ENCODE data around the gene SWT1.

SWT1 gene, protein sequence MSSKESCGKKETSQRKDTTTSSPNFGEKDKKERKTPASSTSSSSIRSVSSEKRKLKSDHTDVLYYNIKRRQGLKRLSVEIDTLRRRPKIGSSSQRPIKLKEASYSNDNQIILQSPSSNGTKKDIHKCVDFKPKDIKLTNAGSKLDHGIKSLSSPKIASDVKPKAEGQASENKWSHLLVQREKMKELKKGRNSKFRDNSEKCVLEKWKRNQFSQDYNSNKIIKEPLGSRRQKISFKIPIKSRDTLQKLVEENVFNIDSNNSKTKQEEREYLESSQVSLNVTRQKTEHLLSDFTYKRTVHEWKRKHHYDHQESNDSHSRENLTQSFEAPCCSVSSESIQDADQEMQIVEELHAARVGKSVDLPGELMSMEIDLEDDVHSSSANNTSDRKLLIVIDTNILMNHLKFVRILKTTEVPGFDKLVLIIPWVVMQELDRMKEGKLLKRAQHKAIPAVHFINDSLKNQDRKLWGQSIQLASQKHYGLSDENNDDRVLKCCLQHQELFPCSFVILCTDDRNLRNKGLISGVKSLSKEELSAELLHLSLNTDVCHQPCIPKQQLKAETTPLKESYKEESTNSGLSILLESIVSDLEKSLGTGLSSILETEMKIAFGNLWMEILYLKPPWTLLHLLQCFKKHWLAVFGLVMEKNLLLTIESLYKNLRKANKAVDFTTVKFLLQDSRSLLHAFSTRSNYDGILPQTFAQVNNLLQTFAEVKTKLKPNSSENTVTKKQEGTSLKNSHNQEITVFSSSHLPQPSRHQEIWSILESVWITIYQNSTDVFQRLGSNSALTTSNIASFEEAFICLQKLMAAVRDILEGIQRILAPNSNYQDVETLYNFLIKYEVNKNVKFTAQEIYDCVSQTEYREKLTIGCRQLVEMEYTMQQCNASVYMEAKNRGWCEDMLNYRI

DNA sequence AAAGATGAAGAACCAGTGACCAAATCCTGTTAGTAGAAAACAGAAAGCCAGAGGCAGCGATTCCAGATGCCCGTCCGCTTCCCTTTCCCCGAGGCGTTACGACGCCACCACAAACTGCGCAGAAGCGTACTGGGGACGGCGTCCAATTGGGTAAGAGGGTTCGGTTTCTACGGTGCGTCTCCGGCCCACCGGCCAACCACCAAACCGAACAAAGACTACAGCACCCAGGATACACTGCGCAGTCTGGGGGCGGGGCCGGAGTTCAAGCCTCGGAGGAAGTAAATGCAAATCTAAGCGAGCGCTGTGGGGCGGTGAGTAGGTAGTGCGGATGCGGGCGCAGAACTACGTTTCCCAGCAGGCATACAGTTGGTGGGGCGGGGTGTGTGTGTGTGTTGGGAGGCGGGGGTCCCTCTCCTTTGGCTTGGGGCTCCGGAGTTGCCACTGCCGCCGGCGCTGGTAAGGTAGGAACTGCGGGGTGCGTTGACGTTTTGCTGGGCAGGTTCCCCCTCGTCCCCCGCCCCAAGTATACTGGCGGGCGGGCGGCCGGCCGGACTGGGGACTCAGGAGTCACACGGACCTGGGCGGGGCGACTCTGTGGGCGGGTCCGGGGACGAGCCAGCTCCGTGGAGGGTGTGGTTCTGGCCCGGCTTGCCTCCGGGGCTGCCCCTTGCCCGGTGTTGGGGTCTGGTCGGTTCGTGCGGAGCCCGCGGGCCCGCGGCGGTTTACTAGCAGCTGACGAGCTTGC, at the start of gene SWT1, which contains the start of gene TRMT1L:
TSS of gene SWT1 (plus strand) at position 314 of the 745 bp plus-strand sequence. CDS start 3,675 bp downstream, outside the sequence.
TSS of gene TRMT1L (minus strand) at position 100 of the 745 bp plus-strand sequence. CDS start 241 bp downstream, outside the sequence.
- Mint-ChIP-seq H3K36me3 (peaks cover 19% of the 10 kb centered on the region), H3K9me3 (no peaks in the 10 kb centered on the region), H3K4me3 (peak within 1 kb of the TSS; percentile 93), H3K27ac (peak within 1 kb of the TSS; percentile 96), H3K4me1 (peaks cover 39% of the 10 kb centered on the region)
- peak; percentile 96 for ATAC-seq
- peak; percentile 88 to 98 for DNase-seq (ENCODE audit: low spot score in 2 of 2)

DNA sequence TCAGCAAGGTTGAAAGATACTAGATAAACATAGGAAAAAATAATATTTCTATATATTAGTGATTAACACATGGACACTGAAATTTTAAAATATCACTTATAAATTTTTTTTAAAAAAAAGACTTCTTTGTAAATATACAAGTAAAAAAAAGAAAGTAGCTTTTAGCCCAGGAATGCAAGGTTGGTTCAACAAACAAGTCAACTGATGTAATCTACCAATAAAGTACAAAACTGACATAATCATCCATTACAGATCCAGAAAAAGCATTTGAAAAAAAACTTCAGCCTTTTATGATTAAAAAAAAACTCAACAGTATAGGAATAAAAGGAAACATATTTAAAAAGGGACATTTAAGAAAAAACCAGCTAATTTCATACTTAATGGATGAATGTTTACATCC, 48.6 kb upstream of the SWT1 start:
- Mint-ChIP-seq H3K4me3 (no peak overlapping the region), H3K27ac (no peak overlapping the region), H3K4me1 (no peaks in the 10 kb centered on the region), H3K36me3 (no peaks in the 10 kb centered on the region), H3K9me3 (peaks cover 20% of the 10 kb centered on the region)
- no peak for ATAC-seq
- DNase-seq (ENCODE audit: low spot score in 2 of 2): no peak

DNA sequence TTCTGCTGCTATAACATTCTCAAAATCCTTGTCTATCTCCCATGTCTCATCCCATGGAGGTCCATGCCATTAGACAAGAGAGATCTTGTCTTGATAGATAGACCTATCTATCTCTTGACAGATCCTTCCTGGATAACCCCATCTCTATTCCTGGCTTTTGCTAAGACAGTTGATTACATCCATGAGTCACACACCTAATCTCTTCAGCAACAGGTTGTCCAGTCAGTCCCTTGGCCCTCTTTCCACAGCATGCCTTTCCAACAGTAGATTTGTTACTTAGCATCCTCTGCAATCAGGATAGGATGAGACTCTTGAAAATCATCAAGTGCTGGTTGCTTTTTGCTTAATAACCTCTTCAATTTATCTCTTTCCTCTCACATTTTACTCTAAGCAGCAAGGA, 46.8 kb upstream of the SWT1 start:
- DNase-seq (ENCODE audit: low spot score in 2 of 2) (no peak), ATAC-seq (no peak)
- Mint-ChIP-seq H3K36me3 (no peaks in the 10 kb centered on the region), H3K27ac (no peak overlapping the region), H3K4me1 (no peaks in the 10 kb centered on the region), H3K4me3 (no peak overlapping the region), H3K9me3 (peaks cover 20% of the 10 kb centered on the region)

DNA sequence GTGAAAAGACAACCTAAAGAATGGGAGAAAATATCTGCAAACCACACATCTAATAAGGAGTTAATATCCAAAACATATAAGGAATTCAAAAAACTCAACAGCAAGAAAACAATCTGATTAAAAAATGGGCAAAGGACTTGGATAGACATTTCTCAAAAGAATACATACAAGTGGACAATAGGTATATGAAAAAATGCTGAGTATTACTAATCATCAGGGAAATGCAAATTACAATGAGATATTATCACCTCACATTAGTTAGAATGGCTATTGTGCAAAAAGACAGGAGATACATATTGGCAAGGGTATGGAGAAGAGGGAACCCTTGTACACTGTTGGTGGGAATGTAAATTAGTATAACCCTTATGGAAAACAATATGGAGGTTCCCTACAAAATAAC, 45.1 kb upstream of the SWT1 start:
- H3K9me3 Mint-ChIP-seq: peaks cover 14% of the 10 kb centered on the region
- ATAC-seq (no peak), DNase-seq (ENCODE audit: low spot score in 2 of 2) (no peak)
- H3K4me3 Mint-ChIP-seq: no peak overlapping the region
- H3K36me3 Mint-ChIP-seq: no peaks in the 10 kb centered on the region
- H3K27ac Mint-ChIP-seq: no peak overlapping the region
- no peaks in the 10 kb centered on the region for H3K4me1 Mint-ChIP-seq

DNA sequence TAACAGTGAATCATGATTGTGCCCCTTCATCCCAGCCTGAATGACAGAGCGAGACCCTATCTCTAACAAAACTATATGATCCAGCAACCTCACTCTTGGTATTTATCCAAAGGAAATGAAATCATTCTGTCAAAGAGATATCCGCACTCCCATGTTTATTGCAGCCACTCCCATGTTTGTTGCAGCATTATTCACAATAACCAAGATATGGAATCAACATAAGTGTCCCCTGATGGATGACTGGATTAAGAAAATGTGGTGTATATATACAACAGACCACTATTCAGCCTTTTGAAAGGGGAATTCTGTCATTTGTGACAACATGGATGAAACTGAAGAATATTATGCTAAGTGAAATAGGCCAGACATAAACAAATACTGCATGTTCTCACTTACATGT, 44.6 kb upstream of the SWT1 start:
- ATAC-seq (no peak), DNase-seq (ENCODE audit: low spot score in 2 of 2) (no peak)
- Mint-ChIP-seq H3K27ac (no peak overlapping the region), H3K4me1 (no peaks in the 10 kb centered on the region), H3K9me3 (peaks cover 14% of the 10 kb centered on the region), H3K4me3 (no peak overlapping the region), H3K36me3 (no peaks in the 10 kb centered on the region)

DNA sequence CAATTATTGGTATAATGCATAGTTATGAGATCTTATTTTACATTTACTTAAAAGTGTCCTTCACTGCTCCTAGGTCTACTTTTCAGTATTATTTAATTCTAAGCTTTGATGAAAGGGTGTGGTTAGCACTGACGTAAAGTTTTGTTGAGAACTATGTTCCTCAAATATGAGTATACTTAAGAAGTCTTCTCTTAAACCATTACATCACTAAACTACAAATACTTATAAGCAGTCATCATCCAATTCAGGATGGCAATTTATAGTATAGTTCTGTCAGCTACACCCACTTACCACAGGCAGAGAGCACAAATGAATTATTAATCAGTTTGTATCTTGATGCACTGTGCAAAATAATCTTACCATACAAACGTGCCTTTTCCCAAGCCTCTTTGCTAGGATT, 27.3 kb upstream of the SWT1 start:
- H3K9me3 Mint-ChIP-seq: no peaks in the 10 kb centered on the region
- H3K4me3 Mint-ChIP-seq: no peak overlapping the region
- ATAC-seq (no peak), DNase-seq (ENCODE audit: low spot score in 2 of 2) (no peak)
- no peak overlapping the region for H3K27ac Mint-ChIP-seq
- no peaks in the 10 kb centered on the region for H3K4me1 Mint-ChIP-seq
- H3K36me3 Mint-ChIP-seq: peaks cover 76% of the 10 kb centered on the region

DNA sequence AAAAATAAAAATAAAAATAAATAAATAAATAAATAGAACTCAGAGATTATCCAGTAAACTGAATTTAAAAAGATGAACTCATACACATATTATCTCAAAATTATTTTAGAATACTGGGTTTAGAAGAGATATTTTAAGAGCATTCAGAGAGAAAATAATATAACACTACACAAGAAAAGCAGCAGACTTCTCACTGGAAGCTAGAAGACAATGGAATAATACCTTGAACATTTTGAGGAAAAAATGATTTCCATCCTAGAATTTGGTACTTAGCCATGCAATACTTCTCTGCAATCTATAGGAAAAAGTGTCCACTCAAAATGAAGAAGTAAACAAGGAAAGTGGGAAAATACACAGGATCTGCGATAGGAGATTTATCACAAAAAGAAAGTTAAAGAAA, 24.4 kb upstream of the SWT1 start:
- no peaks in the 10 kb centered on the region for H3K9me3 Mint-ChIP-seq
- H3K36me3 Mint-ChIP-seq: peaks cover 76% of the 10 kb centered on the region
- ATAC-seq (no peak), DNase-seq (ENCODE audit: low spot score in 2 of 2) (no peak)
- H3K4me1 Mint-ChIP-seq: no peaks in the 10 kb centered on the region
- H3K4me3 Mint-ChIP-seq: no peak overlapping the region
- no peak overlapping the region for H3K27ac Mint-ChIP-seq

DNA sequence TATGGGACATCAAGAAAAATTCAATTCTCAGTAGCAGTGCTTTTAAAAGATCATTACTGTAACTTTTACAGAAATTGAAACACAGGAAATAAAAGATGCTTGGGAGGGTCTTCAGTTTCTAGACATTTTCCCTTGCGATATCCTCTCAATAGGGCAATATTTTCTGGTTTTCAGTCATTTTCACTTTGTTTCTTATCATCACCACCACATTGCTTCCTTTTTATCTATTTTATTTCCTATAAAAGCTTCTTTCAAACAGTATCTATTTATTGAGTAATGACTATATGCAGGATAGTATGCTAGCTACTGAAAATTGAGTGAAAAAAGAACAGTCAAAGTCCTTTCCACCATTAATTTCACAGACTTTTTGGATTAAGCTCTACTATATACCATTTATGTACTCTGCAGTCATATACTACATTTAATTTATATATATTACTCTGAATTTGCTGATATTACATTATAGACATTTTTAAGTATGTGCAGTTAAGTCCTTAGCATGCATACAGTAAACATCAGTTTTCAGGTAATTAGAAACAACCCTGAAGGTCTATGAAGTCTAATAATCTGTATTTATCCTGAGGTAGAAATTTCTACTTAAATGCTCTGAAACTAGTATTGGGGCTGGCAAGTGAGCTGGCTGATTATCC, 18.9 kb upstream of the SWT1 start:
- ATAC-seq (no peak), DNase-seq (ENCODE audit: low spot score in 2 of 2) (no peak)
- Mint-ChIP-seq H3K36me3 (peaks cover 95% of the 10 kb centered on the region), H3K9me3 (no peaks in the 10 kb centered on the region), H3K27ac (no peak overlapping the region), H3K4me3 (no peak overlapping the region), H3K4me1 (no peaks in the 10 kb centered on the region)

DNA sequence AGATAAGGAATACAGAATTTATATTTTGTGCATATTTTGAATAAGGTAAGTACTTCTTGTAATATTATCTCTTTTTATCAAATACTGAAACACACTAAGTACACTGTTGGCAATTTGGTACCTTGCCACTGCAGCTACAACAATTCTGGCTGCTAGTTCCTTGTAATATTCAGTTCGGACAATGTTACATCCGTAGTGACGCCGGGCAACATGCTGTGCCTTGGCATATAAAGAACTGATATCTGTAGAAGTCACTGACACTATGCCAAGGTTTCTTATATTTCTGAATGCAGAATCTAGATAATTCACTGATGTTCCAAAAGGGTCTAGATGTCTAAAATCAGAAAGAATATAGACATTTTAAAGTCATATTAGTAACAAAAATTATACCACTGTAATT, 17.7 kb upstream of the SWT1 start:
- Mint-ChIP-seq H3K27ac (no peak overlapping the region), H3K4me3 (no peak overlapping the region), H3K36me3 (peaks cover 95% of the 10 kb centered on the region), H3K9me3 (no peaks in the 10 kb centered on the region), H3K4me1 (no peaks in the 10 kb centered on the region)
- DNase-seq (ENCODE audit: low spot score in 2 of 2) (no peak), ATAC-seq (no peak)

DNA sequence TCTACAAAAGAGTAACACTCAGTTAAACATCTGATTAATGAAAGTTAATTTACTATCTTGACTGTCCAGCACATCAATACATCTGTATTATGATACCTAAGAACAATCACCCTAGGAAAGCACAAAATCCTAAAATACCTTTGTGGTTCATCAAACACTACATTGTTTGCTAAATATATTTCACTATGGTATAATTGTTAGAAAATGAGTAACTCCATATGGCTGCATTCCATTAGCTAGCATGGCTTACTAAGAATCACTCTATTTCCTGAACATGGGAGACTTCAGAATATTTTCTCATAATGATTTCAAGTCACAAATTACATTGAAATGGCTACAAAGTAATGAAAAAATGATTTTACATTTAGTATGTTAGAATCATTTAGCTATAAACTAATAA, 12.7 kb upstream of the SWT1 start:
- no peaks in the 10 kb centered on the region for H3K9me3 Mint-ChIP-seq

DNA sequence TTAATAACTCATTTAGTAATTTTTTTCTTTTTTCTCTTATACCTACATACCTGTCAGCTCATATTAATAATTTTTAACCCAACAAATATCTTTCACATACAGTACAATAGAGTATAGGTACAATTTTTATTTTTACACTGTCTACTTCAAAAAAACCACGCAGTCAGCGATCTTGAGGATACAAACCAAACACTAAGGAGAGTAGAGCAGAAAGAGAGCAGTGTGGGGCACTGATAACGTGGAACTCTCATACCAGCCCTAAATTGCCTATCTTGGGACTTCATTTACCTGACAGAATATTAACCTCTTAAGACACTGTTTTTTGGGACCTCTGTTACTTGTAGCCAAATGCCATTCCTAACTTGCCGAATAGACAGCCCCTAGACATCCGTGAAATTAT, 5.8 kb upstream of the SWT1 start:
- DNase-seq (ENCODE audit: low spot score in 2 of 2) (no peak), ATAC-seq (no peak)
- Mint-ChIP-seq H3K9me3 (no peaks in the 10 kb centered on the region), H3K36me3 (peaks cover 67% of the 10 kb centered on the region), H3K27ac (no peak overlapping the region), H3K4me1 (peaks cover 23% of the 10 kb centered on the region), H3K4me3 (no peak overlapping the region)

More for the DNA sequence above, 12.7 kb upstream of the SWT1 start:
- no peak for ATAC-seq
- Mint-ChIP-seq H3K36me3 (peaks cover 97% of the 10 kb centered on the region), H3K4me1 (no peaks in the 10 kb centered on the region), H3K27ac (no peak overlapping the region), H3K4me3 (no peak overlapping the region)
- no peak for DNase-seq (ENCODE audit: low spot score in 2 of 2)

DNA sequence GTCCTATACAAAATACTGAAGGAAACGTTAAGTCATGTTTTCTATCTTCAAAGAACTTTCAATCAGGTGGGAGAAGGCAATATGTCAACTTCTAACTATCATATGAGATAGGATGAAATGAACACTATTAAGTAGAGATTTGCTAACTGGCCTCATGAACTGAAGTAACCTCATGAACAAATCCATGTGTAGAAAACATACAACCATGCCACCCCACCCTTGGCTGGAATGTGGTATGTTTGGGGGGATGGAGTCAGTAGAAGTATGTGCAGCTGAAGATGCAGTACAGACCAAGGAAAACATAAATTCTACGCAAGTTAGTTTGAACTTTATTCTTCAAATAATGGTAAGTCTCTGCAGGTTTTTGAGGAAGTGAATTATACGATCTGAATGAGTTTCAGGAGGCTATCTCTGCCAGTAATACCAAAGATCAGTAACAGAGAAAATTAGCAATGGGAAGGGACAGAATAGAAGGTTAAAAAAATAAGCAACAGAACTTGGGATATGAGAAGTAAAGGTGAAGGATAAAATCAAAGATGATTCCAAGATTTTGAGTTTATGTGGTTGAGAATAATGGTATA, 4.7 kb upstream of the SWT1 start:
- no peak overlapping the region for H3K4me3 Mint-ChIP-seq
- H3K27ac Mint-ChIP-seq: no peak overlapping the region
- peaks cover 67% of the 10 kb centered on the region for H3K36me3 Mint-ChIP-seq
- DNase-seq (ENCODE audit: low spot score in 2 of 2) (no peak), ATAC-seq (no peak)
- H3K4me1 Mint-ChIP-seq: peaks cover 23% of the 10 kb centered on the region
- H3K9me3 Mint-ChIP-seq: no peaks in the 10 kb centered on the region

DNA sequence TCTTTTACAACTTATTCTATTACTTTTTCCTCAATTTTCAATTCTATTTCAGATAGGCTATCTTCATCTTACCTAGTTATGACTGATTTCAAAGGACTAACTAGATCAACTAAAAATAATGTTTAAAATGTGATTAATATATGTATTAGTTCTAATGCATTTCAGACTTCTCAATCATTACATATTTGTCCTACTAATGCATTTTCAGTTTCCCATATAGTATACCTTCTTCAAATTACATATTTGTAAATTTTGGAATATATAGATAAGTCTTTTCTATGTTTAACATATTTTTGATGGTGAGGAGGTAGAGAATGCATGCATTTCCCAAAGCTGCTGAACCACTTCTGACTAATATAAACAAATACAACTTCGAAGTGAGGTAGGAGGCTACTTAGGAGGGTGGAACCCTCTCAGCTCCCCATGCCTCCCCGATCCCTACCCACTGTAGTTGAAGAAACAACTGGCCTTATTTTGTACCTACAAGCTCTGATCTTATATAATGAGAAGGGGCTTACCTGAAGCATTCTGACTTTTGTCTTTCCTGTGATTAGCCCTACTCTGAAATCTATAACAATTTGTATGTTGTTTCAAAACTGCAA, 2.0 kb upstream of the SWT1 start:
- no peak for DNase-seq (ENCODE audit: low spot score in 2 of 2)
- peaks cover 35% of the 10 kb centered on the region for H3K4me1 Mint-ChIP-seq
- peak overlapping the region; percentile 96 for H3K27ac Mint-ChIP-seq
- H3K36me3 Mint-ChIP-seq: peaks cover 39% of the 10 kb centered on the region
- H3K9me3 Mint-ChIP-seq: no peaks in the 10 kb centered on the region
- H3K4me3 Mint-ChIP-seq: peak overlapping the region; percentile 93
- no peak for ATAC-seq

DNA sequence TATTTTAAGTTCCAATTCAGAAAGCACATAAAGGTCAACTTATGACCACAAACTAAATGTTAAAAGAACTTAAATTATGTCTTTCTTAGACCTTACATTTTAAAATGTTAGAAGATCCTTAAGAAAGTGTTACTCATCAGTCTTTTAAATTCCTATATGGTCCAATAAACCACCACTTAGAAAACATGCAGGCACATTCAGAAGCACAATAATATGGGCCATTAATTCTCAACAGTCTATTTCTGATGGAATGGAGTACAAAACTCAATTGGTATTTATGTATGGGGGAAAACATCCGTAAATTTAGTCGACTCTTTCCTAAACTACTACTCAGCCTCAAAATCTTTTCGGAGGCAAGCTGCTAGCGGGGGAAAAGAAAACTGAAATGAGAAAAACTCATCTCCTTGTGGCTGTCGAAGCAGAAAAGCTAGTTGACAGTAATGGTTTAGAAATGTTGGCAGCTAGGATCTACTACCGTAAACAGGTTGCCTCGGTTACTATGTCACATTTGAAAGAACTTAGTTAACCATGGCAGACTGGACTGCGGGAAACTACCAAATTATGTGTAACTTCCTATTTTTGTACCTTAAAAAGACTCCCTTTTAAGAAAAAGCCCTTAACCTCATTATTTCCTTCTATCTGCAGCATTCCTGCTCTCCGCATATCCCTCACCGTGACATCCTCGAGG, 1.2 kb upstream of the SWT1 start:
- H3K9me3 Mint-ChIP-seq: no peaks in the 10 kb centered on the region
- peak overlapping the region; percentile 93 for H3K4me3 Mint-ChIP-seq
- no peak for ATAC-seq
- H3K36me3 Mint-ChIP-seq: peaks cover 32% of the 10 kb centered on the region
- peaks cover 39% of the 10 kb centered on the region for H3K4me1 Mint-ChIP-seq
- no peak for DNase-seq (ENCODE audit: low spot score in 2 of 2)
- peak overlapping the region; percentile 96 for H3K27ac Mint-ChIP-seq

Measured in stimulated activated effector memory CD8-positive, alpha-beta T cell treated with anti-CD3 and anti-CD28 coated beads, Interleukin-12 subunit alpha, Interleukin-12 subunit beta, amount 100 ng/mL, for 72 hours (primary cell).